ENCODE results near the gene RFX1. TPM values are rescaled to one million over a fixed set of nuclear protein-coding genes. Genes with fewer than 3 reads are reported as not detected.

The RFX1 gene
- total RNA-seq, 1 donor from 2014 or later: 3.3 TPM

- no peak overlapping the region for H3K4me3 ChIP-seq
- intact Hi-C loops (cut with DNase I): loop anchor here (5.0 kb wide), 2 partner anchors 118 to 163 kb away; partner anchors contain the start of genes MISP3 and PRKACA
- no peaks in the 10 kb centered on the region for H3K9me3 ChIP-seq
- H3K4me1 ChIP-seq: peaks cover 6 to 12% of the 10 kb centered on the region in 2 donors
- DNase-seq (ENCODE audit: low spot score in 2 of 2): no peak
- H3K27ac ChIP-seq: no peak overlapping the region
- peaks cover 34 to 40% of the 10 kb centered on the region in 2 donors for H3K36me3 ChIP-seq
- TF ChIP-seq CTCF (IDR thresholded peaks at IDR 0.05): no peak
- H3K27me3 ChIP-seq: no peaks in the 10 kb centered on the region
Observed at GRCh38 chr19:13954185-13954584, 51.9 kb downstream of the RFX1 start.

GRCh38 chr19:13952931-13953531 is 53.1 kb downstream of the RFX1 start:
- H3K27me3 ChIP-seq: no peaks in the 10 kb centered on the region
- H3K27ac ChIP-seq: peak overlapping the region; percentile 76 to 77
- H3K9me3 ChIP-seq: no peaks in the 10 kb centered on the region
- no peak for TF ChIP-seq CTCF (IDR thresholded peaks at IDR 0.05)
- H3K36me3 ChIP-seq: peaks cover 26 to 28% of the 10 kb centered on the region in 2 donors
- H3K4me1 ChIP-seq: peaks cover 6 to 12% of the 10 kb centered on the region in 2 donors
- H3K4me3 ChIP-seq: peak overlapping the region; percentile 79 to 81
- intact Hi-C loops (cut with DNase I): loop anchor here (1.0 to 5.0 kb wide), 4 partner anchors 53 to 164 kb away; partner anchors contain the start of genes MISP3, PRKACA and RFX1
- no peak for DNase-seq (ENCODE audit: low spot score in 2 of 2)

- Histone ChIP-seq H3K4me3 (peak within 1 kb of the TSS; percentile 79 to 81), H3K36me3 (peaks cover 21 to 23% of the 10 kb centered on the region in 2 donors), H3K9me3 (no peaks in the 10 kb centered on the region), H3K4me1 (peaks cover 6 to 12% of the 10 kb centered on the region in 2 donors), H3K27ac (peak within 1 kb of the TSS; percentile 76 to 77), H3K27me3 (no peaks in the 10 kb centered on the region)
- TF ChIP-seq CTCF (IDR thresholded peaks at IDR 0.05): no peak
- DNase-seq (ENCODE audit: low spot score in 2 of 2): peak; percentile 99 to 100
- intact Hi-C loops (cut with DNase I): loop anchor here (1.0 to 5.0 kb wide), 4 partner anchors 54 to 165 kb away; partner anchors contain the start of genes MISP3, PRKACA and RFX1
Observed at GRCh38 chr19:13952154-13952930, 53.8 kb downstream of the RFX1 start, which contains the start of gene DCAF15. Gene DCAF15, plus strand, starts transcription at chr19:13952509. Its CDS starts 4 bp downstream, at chr19:13952513.

GRCh38 chr19:13951799-13952153 is 54.3 kb downstream of the RFX1 start:
- no peak overlapping the region for H3K27ac ChIP-seq
- H3K36me3 ChIP-seq: peaks cover 17 to 18% of the 10 kb centered on the region in 2 donors
- H3K4me3 ChIP-seq: peak overlapping the region; percentile 79 to 81
- peaks cover 6 to 12% of the 10 kb centered on the region in 2 donors for H3K4me1 ChIP-seq
- H3K9me3 ChIP-seq: no peaks in the 10 kb centered on the region
- intact Hi-C loops (cut with DNase I): loop anchor here (1.0 to 5.0 kb wide), 4 partner anchors 55 to 166 kb away; partner anchors contain the start of genes MISP3, PRKACA and RFX1
- no peaks in the 10 kb centered on the region for H3K27me3 ChIP-seq
- DNase-seq (ENCODE audit: low spot score in 2 of 2): no peak
- no peak for TF ChIP-seq CTCF (IDR thresholded peaks at IDR 0.05)

- H3K4me1 ChIP-seq: peaks cover 6 to 12% of the 10 kb centered on the region in 2 donors
- no peak overlapping the region for H3K27ac ChIP-seq
- intact Hi-C loops (cut with DNase I): loop anchor here (5.0 kb wide), 2 partner anchors 121 to 166 kb away; partner anchors contain the start of genes MISP3 and PRKACA
- no peaks in the 10 kb centered on the region for H3K27me3 ChIP-seq
- no peaks in the 10 kb centered on the region for H3K9me3 ChIP-seq
- no peak for DNase-seq (ENCODE audit: low spot score in 2 of 2)
- TF ChIP-seq CTCF (IDR thresholded peaks at IDR 0.05): no peak
- H3K36me3 ChIP-seq: peaks cover 10% of the 10 kb centered on the region in 2 donors
- H3K4me3 ChIP-seq: no peak overlapping the region
Observed at GRCh38 chr19:13951043-13951442, 55.1 kb downstream of the RFX1 start.
